SK-N-DZ (cell line): ENCODE data around the gene OAS2.
"Not testable (repeated sequence)": the region's sequence is repeated elsewhere in the genome, so short reads cannot be mapped to it uniquely, and the experiment has no call there.

ENCODE experiments used
- DNase-seq: peaks from one replicate; pipeline ENCODE4 v3.0.0-alpha.2; 2015; ENCODE audit warnings: low spot score

Gene OAS2

GRCh38 chr12:112950701-112951100, 27.6 kb upstream of the OAS2 start:
- no peak for DNase-seq

GRCh38 chr12:112957125-112957524, 21.2 kb upstream of the OAS2 start:
- not testable (repeated sequence) for DNase-seq

DNA sequence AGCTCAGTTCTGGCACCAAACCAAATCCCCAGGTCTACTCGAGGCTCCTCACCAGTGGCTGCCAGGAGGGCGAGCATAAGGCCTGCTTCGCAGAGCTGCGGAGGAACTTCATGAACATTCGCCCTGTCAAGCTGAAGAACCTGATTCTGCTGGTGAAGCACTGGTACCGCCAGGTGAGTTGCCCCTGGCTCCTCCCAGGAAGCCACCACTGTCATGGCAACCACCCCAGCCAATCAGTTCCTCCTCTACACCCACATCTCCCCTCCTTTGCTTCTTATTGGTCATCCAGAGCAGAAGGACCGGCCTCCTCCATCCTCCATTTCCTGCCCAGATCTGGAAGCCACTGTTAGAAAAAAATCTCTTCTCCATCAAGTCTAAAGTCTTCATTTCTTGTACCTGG, 17.2 kb upstream of the OAS2 start:
- no peak for DNase-seq

DNA sequence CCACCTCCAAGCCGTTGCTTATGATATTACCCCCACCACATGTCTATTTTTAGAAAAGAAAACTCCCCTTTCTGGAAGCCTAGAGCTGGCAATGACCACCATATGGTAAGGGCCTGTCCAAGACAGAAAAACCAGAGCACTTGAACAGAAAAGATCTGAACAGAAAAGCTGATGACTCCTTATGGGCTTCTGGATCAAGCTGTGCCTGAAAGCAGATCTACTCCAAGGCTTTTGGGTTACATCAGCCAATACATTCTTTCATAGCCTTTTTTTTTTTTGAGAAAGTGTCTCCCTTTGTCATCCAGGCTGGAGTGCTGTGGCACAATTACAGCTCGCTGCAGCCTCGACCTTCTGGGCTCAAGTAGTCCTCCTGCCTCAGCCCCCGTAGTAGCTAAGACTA, 16.8 kb upstream of the OAS2 start:
- no peak for DNase-seq

DNA sequence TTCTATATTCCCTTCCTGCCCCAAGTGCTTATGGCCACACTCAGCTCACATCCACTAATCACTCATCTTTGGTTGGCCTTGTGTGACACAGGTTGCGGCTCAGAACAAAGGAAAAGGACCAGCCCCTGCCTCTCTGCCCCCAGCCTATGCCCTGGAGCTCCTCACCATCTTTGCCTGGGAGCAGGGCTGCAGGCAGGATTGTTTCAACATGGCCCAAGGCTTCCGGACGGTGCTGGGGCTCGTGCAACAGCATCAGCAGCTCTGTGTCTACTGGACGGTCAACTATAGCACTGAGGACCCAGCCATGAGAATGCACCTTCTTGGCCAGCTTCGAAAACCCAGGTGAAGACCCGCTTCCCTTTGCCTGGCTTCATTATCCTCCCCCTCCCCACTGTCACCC, 15.8 kb upstream of the OAS2 start:
- DNase-seq, result no peak

DNA sequence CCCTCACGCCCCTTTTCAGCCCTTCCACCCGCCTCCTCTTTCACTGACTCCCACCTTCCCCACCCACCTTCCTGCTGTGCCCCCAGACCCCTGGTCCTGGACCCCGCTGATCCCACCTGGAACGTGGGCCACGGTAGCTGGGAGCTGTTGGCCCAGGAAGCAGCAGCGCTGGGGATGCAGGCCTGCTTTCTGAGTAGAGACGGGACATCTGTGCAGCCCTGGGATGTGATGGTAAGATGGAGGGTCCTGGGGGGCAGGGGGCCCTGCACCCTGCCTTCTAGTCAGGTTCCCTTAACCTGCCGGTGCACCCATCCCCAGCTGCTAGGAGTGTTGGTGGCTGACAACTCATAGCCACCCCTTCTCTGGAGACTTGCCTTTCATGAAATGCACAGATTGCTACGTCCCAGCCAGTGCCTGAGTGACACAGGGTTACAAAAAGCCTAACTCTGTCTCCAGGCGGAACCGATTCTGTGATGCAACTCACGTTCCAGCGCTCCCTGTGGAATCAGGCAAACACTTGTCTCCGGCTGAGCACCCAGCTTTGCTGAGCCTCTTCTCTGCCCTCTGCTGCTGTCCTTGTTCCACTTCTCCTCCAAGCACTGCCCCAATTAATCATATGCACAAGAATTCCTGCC, 15.0 kb upstream of the OAS2 start:
- no peak for DNase-seq

DNA sequence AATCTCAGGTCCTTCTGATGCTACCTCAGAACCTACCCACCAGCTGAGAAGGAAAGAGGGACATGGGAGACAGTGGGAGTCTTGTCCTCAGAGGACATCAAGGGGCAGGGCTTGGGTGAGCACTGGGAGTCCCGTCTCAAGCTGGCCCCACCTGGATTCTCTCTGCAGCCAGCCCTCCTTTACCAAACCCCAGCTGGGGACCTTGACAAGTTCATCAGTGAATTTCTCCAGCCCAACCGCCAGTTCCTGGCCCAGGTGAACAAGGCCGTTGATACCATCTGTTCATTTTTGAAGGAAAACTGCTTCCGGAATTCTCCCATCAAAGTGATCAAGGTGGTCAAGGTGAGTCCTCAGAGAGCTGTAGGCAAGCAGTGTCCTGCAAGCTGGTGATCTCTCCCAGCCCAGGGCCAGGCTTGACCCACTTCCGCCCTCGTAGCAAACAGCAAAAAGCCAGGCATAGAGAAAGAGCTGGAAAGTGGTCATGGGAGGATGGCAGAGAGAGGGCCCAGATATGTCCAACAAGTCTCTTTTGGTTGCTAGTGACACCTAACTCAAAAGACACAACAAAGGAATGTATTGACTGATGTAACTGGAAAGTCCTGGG, 14.2 kb upstream of the OAS2 start:
- DNase-seq, result no peak

- no peak for DNase-seq
Observed at GRCh38 chr12:112964915-112965314, 13.4 kb upstream of the OAS2 start.

DNA sequence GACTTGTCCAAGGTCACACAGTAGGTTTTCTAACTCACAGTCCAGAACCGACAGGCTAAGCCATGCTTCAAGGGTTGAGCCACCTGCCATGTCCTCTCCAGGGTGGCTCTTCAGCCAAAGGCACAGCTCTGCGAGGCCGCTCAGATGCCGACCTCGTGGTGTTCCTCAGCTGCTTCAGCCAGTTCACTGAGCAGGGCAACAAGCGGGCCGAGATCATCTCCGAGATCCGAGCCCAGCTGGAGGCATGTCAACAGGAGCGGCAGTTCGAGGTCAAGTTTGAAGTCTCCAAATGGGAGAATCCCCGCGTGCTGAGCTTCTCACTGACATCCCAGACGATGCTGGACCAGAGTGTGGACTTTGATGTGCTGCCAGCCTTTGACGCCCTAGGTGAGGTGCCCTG, 12.7 kb upstream of the OAS2 start:
- DNase-seq, result no peak

GRCh38 chr12:112967306-112967705, 11.0 kb upstream of the OAS2 start:
- no peak for DNase-seq

DNA sequence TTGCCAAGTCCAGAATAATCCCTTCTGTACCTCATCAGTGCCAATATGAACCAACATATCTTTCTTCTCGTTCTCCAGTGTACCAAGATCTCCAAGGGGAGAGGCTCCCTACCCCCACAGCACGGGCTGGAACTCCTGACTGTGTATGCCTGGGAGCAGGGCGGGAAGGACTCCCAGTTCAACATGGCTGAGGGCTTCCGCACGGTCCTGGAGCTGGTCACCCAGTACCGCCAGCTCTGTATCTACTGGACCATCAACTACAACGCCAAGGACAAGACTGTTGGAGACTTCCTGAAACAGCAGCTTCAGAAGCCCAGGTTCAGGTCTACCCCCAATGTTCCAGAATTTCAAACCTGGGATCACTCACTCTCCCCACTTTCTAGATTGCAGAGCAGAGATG, 10.5 kb upstream of the OAS2 start:
- DNase-seq, result no peak

DNA sequence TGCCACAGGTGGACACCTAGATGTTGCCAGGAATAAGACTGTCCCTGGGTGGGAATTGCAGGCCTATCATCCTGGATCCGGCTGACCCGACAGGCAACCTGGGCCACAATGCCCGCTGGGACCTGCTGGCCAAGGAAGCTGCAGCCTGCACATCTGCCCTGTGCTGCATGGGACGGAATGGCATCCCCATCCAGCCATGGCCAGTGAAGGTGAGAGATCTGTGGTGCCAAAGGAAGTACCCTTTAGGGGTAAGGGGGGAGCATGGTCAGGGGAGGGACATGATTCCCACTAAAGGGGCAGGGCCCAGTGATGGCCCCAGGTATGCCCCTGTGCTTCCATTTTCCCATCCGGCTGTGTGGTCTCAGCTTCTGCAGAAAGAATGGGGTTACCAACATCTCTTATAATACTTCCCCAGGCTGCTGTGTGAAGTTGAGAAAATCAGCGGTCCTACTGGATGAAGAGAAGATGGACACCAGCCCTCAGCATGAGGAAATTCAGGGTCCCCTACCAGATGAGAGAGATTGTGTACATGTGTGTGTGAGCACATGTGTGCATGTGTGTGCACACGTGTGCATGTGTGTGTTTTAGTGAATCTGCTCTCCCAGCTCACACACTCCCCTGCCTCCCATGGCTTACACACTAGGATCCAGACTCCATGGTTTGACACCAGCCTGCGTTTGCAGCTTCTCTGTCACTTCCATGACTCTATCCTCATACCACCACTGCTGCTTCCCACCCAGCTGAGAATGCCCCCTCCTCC, 8.6 kb upstream of the OAS2 start:
- no peak for DNase-seq

DNA sequence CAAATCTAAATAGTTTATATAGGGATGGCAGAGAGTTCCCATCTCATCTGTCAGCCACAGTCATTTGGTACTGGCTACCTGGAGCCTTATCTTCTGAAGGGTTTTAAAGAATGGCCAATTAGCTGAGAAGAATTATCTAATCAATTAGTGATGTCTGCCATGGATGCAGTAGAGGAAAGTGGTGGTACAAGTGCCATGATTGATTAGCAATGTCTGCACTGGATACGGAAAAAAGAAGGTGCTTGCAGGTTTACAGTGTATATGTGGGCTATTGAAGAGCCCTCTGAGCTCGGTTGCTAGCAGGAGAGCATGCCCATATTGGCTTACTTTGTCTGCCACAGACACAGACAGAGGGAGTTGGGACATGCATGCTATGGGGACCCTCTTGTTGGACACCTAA, 7.9 kb upstream of the OAS2 start:
- no peak for DNase-seq

DNA sequence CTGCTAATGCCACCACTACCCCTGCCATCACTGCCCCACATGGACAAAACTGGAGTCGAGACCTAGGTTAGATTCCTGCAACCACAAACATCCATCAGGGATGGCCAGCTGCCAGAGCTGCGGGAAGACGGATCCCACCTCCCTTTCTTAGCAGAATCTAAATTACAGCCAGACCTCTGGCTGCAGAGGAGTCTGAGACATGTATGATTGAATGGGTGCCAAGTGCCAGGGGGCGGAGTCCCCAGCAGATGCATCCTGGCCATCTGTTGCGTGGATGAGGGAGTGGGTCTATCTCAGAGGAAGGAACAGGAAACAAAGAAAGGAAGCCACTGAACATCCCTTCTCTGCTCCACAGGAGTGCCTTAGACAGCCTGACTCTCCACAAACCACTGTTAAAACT, 7.1 kb upstream of the OAS2 start:
- no peak for DNase-seq

GRCh38 chr12:112973011-112973735, 5.1 kb upstream of the OAS2 start:
- DNase-seq, result no peak

GRCh38 chr12:112973818-112974231, 4.5 kb upstream of the OAS2 start:
- DNase-seq, result no peak

GRCh38 chr12:112974904-112975303, 3.4 kb upstream of the OAS2 start:
- DNase-seq, result no peak

DNA sequence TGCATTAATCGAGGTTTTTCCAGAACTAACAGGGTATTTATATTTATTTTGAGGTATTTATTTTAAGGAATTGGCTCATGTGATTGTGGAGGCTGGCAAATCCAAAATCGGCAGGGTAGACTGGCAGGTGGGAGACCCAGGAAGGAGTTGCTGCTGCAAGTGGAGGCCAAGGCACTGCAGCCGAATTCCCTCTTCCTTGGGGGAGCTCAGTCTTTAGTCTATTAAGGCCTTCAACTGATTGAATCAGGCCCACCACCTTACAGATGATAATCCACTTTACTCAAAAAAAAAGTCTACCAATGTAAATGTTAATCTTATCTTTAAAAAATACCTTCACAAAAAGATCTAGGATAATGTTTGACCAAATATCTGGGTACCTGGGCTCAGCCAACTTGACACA, 1.2 kb upstream of the OAS2 start:
- no peak for DNase-seq

GRCh38 chr12:112977641-112978040, 678 bp upstream of the OAS2 start:
- DNase-seq, result no peak

DNA sequence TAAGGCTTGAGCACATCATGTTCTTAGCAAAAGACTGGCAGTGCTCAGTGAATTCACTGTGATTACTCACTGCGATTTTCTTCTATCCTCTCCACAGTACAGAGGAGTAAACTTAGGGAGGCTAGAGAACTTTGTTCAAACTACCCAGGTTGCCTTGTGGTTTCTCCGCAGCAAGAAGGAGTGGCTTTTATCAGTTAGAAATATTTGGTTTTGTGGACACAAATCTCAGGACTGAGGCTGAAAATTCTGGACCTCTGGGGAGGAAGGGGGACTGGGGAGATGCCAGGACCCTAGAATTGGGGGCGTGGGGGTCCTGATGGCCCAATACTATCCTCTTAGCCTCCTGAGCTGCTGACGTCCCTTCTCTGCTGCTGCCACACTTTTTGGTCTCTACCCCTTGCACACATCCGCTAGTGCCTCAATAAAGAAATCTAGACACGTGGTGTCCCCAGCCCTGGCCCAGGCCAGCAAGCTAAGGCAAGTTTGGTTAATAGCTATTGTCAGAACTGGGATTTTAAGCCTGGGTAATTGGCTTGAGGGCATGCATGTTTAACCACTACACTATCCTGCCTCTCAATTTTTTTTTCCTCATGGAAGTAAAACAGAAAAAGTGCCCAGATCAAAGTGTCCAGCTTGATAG, 842 bp downstream of the OAS2 start:
- DNase-seq, result no peak

- no peak for DNase-seq
Observed at GRCh38 chr12:112980491-112981158, 2.3 kb downstream of the OAS2 start.
